HG03575 (cell line): ENCODE results near the gene ENPP5.

Experiments
- ATAC-seq: cut with Tn5 transposase; IDR thresholded peaks from one replicate; pipeline ENCODE4 v1.9.1; 2021; ENCODE audit not compliant: unreplicated experiment, insufficient number of reproducible peaks, low FRiP score; ENCODE audit errors: extremely low read depth

ENPP5 gene, protein sequence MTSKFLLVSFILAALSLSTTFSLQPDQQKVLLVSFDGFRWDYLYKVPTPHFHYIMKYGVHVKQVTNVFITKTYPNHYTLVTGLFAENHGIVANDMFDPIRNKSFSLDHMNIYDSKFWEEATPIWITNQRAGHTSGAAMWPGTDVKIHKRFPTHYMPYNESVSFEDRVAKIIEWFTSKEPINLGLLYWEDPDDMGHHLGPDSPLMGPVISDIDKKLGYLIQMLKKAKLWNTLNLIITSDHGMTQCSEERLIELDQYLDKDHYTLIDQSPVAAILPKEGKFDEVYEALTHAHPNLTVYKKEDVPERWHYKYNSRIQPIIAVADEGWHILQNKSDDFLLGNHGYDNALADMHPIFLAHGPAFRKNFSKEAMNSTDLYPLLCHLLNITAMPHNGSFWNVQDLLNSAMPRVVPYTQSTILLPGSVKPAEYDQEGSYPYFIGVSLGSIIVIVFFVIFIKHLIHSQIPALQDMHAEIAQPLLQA

GRCh38 chr6:46170357-46171289 lies at the start of gene ENPP5:
Gene ENPP5, minus strand, starts transcription at chr6:46170980. Its CDS starts 2,718 bp downstream, at chr6:46168262.
- ATAC-seq, result peak; percentile 32

DNA sequence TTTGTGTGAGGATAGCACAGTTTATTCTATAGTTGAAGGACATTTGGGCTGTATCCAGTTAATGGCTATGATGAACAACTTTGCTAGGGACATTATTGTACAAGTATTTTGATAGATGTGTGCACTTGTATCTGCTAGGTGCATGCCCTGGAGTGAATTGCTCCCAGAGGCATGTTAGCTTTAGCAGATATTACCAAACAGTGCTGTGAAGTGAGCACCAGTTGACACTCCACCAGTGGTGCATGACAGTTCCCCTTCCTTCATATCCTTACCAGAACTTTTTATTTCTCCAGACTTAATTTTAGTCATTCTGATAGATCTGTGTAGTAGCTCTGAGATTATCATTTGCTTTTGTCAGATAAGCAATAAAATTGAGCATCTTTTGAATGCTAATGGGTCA lies 48.9 kb upstream of the ENPP5 start:
- no peak for ATAC-seq

- no peak for ATAC-seq
These were observed 47.7 kb upstream of the ENPP5 start for GRCh38 chr6:46218457-46218856.

GRCh38 chr6:46217671-46218131 lies 46.9 kb upstream of the ENPP5 start:
- ATAC-seq, result no peak

- no peak for ATAC-seq
These were observed 46.1 kb upstream of the ENPP5 start for GRCh38 chr6:46216879-46217278.

DNA sequence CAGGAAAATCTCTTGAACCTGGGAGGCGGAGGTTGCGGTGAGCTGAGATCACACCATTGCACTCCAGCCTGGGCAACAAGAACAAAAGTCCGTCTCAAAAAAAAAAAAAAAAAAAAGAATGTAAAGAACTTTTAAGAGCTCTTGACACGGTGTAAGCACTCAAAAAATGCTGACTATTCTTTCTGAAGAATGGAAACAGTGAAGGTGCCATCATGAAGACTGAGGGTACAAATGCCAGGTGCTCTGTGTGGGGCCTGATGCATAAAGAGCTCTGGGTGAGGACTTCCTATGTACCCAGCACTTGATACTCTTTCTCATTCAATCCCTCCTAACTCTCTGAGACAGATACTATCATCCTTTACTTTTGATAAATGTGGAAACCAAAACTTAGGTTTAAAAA lies 45.0 kb upstream of the ENPP5 start:
- ATAC-seq, result no peak

- ATAC-seq, result no peak
These were observed 44.4 kb upstream of the ENPP5 start for GRCh38 chr6:46215213-46215612.

DNA sequence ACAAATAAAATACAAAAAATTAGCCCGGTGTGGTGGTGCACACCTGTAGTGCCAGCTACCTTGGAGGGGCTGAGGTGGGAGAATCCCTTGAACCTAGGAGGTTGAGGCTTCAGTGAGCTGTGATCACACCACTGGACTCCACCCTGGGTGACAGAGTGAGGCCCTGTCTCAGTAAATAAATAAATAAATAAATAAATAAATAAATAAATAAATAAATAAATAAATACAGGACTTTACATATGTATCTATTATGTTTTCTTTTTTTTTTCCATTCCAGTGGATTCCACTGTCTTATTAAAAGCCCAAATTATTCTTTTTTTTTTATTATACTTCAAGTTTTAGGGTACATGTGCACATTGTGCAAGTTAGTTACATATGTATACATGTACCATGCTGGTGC lies 41.1 kb upstream of the ENPP5 start:
- ATAC-seq, result no peak

- ATAC-seq, result no peak
These were observed 39.5 kb upstream of the ENPP5 start for GRCh38 chr6:46210294-46210693.

DNA sequence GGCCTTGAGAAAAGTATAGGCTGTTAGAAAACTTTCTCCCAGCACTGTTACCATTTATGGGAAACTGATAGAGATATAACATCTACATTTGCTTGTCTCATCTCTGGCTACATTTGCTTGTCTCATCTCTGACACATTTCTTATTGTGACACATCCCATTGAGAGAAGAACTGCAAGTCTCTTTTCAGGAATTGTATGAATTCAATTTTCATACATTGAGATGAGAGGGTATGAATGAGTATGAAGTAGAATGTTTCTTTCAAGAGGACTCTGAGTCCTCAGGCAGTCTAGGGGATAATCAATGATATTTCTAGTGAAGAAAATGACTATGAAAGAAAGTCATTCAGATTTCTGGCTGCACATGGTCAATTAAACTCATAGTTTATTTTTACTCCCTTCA lies 37.5 kb upstream of the ENPP5 start:
- ATAC-seq, result no peak

GRCh38 chr6:46207174-46207573 lies 36.4 kb upstream of the ENPP5 start:
- ATAC-seq, result no peak

DNA sequence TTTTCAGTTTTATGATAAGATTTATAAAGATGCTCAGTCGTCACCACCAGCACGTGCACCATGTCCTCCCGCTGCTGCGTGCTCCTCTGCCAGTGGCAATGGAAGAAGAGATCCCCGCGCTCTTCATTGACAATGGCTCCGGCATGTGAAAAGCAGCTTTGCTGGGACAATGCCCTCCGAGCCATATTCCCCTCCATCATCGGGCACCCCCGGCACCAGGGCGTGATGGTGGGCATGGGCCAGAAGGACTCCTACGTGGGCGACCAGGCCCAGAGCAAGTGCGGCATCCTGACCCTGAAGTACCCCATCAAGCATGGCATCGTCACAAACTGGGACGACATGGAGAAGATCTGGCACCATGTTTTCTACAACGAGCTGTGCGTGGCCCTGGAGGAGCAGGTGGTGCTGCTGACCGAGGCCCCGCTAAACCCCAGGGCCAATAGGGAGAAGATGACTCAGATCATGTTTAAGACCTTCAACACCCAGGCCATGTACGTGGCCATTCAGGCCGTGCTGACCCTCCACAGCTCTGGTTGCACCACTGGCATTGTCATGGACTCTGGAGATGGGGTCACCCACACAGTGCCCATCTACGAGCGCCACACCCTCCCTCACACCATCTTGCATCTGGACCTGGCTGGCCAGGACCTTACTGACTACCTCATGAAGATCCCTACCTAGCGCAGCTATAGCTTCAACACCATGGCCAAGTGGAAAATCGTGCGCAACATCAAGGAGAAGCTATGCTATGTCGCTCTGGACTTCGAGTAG lies 34.3 kb upstream of the ENPP5 start:
- ATAC-seq, result no peak

- no peak for ATAC-seq
These were observed 32.8 kb upstream of the ENPP5 start for GRCh38 chr6:46203391-46204177.

GRCh38 chr6:46201702-46202101 lies 30.9 kb upstream of the ENPP5 start:
- no peak for ATAC-seq

GRCh38 chr6:46199387-46199786 lies 28.6 kb upstream of the ENPP5 start:
- ATAC-seq, result no peak

DNA sequence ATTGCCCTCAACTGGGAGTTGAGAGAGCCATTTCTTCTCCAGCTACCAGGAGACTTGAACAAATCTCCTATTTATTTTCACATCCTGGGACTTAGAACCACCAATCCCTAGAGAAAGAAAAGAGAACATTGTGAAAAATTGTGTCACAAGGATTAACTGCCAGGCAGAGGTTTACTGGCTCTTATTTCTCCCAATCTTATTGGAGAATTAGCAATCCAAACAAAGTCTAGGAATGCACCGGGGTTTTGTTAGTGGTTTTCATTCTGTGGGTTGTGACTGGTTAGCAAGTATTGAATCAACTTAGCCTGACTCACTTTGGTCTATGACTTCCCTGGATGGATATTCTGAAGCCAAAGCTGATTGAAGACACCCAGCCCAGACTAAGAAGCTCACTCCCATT lies 21.2 kb upstream of the ENPP5 start:
- ATAC-seq, result no peak

GRCh38 chr6:46190889-46191288 lies 20.1 kb upstream of the ENPP5 start:
- no peak for ATAC-seq

GRCh38 chr6:46189726-46190125 lies 18.9 kb upstream of the ENPP5 start:
- ATAC-seq, result no peak
